Daoy (cell line): Measurements from ENCODE around the gene SYTL1. TPM values are rescaled to one million over a fixed set of nuclear protein-coding genes. Genes with fewer than 3 reads are reported as not detected.
A peak's percentile ranks its signal among the peaks of the same experiment; 100 is the strongest.

ENCODE experiments used
- DNase-seq: peaks from one replicate; pipeline ENCODE4 v3.0.0-alpha.2; 2015; ENCODE audit warnings: low read depth
- total RNA-seq: library from RNA; depleted of rRNA; stranded (reverse); fragments of >200 nt; shearing (Covaris generic); gene quantifications from 2 replicates; pipeline ENCODE4 v1.2.3, GENCODE V29; 2014; rRNA removed

The SYTL1 gene
- total RNA-seq, 1 experiment from 2014 or later = 2.1 TPM

DNA sequence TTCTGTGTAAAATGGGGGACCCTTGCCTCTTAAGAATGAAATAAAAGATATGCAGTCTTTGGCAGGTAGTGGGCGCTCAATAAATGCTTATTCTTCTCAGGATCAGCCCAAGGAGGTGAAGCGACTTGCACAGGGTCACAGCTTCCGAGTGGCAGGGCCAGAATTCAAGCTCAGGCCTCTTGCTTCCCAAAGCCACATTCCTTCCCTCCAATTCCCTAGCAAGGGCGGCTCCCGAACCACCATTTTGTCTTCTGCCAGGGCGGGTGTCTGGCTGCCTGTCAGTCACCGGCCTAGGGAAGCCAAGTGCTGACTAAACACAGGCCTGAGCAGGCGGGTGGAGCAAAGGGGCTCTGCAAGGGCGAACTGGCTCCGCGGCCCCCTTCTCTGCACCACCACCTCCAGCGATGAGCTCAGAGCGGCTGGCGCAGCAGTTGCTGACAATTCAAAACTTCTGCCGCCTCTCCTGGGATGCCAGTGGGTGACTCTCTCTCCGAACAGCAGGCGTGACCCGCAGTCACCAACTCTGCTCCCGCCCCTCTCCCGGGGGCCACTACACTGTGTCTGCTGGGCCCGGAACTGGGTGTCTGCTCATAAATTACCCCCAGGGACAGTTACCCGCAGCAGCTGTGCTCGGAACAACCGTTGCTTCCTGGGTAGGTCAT is 61.4 kb downstream of the SYTL1 start:
- peak; percentile 83 for DNase-seq

Other genes starting within 250 kb of the SYTL1 start
- gene SLC9A1, start 186.9 kb upstream of the SYTL1 start, total RNA-seq = 5.4 and 6.1 TPM in 2 replicates
- gene WDTC1, start 107.4 kb upstream of the SYTL1 start, total RNA-seq = 10.3 and 14.1 TPM in 2 replicates
- gene TMEM222, start 19.9 kb upstream of the SYTL1 start, total RNA-seq = 54.9 and 65.0 TPM in 2 replicates
- gene MAP3K6, start 24.9 kb downstream of the SYTL1 start, total RNA-seq = 8.2 and 12.1 TPM in 2 replicates
- not detected in 2 replicates for gene FCN3, start 32.8 kb downstream of the SYTL1 start, total RNA-seq
- not detected in 2 replicates for gene CD164L2, start 41.3 kb downstream of the SYTL1 start, total RNA-seq
- 0.80 and 2.0 TPM in 2 replicates for gene GPR3, start 50.6 kb downstream of the SYTL1 start, total RNA-seq
- 11.1 and 12.3 TPM in 2 replicates for gene WASF2, start 148.1 kb downstream of the SYTL1 start, total RNA-seq